GM12878 (cell line): ENCODE data around the gene RRAGD. TPM values are rescaled to one million over a fixed set of nuclear protein-coding genes. Genes with fewer than 3 reads are reported as not detected.

Source experiments
- BRCA1 ChIP-seq: IDR thresholded peaks from 2 replicates; pipeline ENCODE4 v1.6.1; 2011; ENCODE audit warnings: low read depth, low read length, improper control_type of control experiment
- CHD2 ChIP-seq: IDR thresholded peaks from 2 replicates; pipeline ENCODE4 v1.6.1; 2011; ENCODE audit warnings: low read depth, low read length, improper control_type of control experiment, borderline replicate concordance
- CREB1 ChIP-seq: IDR thresholded peaks from 2 replicates; pipeline ENCODE4 v1.6.1; 2012; ENCODE audit warnings: low read depth, mild to moderate bottlenecking, inconsistent platforms
- FOXM1 ChIP-seq: IDR thresholded peaks from 2 replicates; pipeline ENCODE4 v1.6.1; 2012; ENCODE audit warnings: low read depth, mild to moderate bottlenecking, inconsistent platforms, low read length, moderate library complexity
- GATAD2B ChIP-seq: fragments of 450-650 bp; conservative IDR thresholded peaks from 2 replicates; pipeline ENCODE4 v1.6.1; 2017; ENCODE audit warnings: low read depth, mild to moderate bottlenecking, moderate library complexity
- HSF1 ChIP-seq: fragments of 150-350 bp; IDR thresholded peaks from 2 replicates; pipeline ENCODE4 v1.6.1; 2014; ENCODE audit warnings: mild to moderate bottlenecking, low read depth, low read length
- MEF2B ChIP-seq: fragments of 450-650 bp; IDR thresholded peaks from 2 replicates; pipeline ENCODE4 v1.6.1; 2018; ENCODE audit warnings: mild to moderate bottlenecking, moderate library complexity; ENCODE audit not compliant: partially characterized antibody, poor library complexity, severe bottlenecking
- NR2C2 ChIP-seq: IDR thresholded peaks from 2 replicates; pipeline ENCODE4 v1.6.1; 2011; ENCODE audit warnings: borderline replicate concordance, low read depth; ENCODE audit not compliant: control insufficient read depth, insufficient read length
- POLR2AphosphoS2 ChIP-seq: IDR thresholded peaks from 2 replicates; pipeline ENCODE4 v1.6.1; 2011; ENCODE audit warnings: low read depth, mild to moderate bottlenecking, low read length, improper control_type of control experiment, moderate library complexity
- RAD21 ChIP-seq: IDR thresholded peaks from 2 replicates; pipeline ENCODE4 v1.6.1; 2011; ENCODE audit warnings: mild to moderate bottlenecking, low read depth, low read length, moderate library complexity; ENCODE audit not compliant: insufficient read depth
- RBBP5 ChIP-seq: fragments of 200-600 bp; sonication (generic); conservative IDR thresholded peaks from 2 replicates; pipeline ENCODE4 v1.6.1; 2016
- TAF1 ChIP-seq: IDR thresholded peaks from 2 replicates; pipeline ENCODE4 v1.6.1; 2011; ENCODE audit warnings: mild to moderate bottlenecking, low read depth, low read length, borderline replicate concordance
- TARDBP ChIP-seq: IDR thresholded peaks from 2 replicates; pipeline ENCODE4 v1.6.1; 2016; ENCODE audit warnings: borderline replicate concordance
- TBL1XR1 ChIP-seq: IDR thresholded peaks from 2 replicates; pipeline ENCODE4 v1.6.1; 2012; ENCODE audit warnings: low read depth, low read length, improper control_type of control experiment
- ZNF207 ChIP-seq: fragments of 450-650 bp; IDR thresholded peaks from 2 replicates; pipeline ENCODE4 v1.6.1; 2014; ENCODE audit warnings: antibody characterized with exemption, mild to moderate bottlenecking, borderline replicate concordance
- ZNF622 ChIP-seq: fragments of 450-650 bp; IDR thresholded peaks from 2 replicates; pipeline ENCODE4 v1.6.1; 2017; ENCODE audit warnings: mild to moderate bottlenecking, inconsistent platforms
- polyA plus RNA-seq, 11 experiments: library from polyadenylated mRNA; depleted of rRNA in 4 of 11; unstranded in 6 of 11; stranded (reverse) in 5 of 11; fragments of >200 nt; fragmentation: Nextera tagmentation in 4 of 11; fragmentation: Illumina TruSeq in 1 of 11; extraction: Ambion mirVana in 4 of 11; extraction: Trizol in 1 of 11; gene quantifications; 1 replicate in 1 of 11; 2 replicates in 10 of 11; pipeline versions ENCODE4 v1.2.1 to v1.2.3, GENCODE V29; 2011 to 2016; ENCODE audit warnings: inconsistent platforms in 2 of 11, missing spikeins in 2 of 11, low read depth in 1 of 11
- total RNA-seq, 4 experiments: library from RNA; depleted of rRNA in 3 of 4; stranded (reverse); fragments of >200 nt in 3 of 4; fragmentation: Illumina TruSeq in 1 of 4; extraction: Trizol in 1 of 4; gene quantifications; 2 replicates each; pipeline versions ENCODE4 v1.2.1 to v1.2.3, GENCODE V29; 2013 to 2021
- TF ChIP-seq, protein P1 (sequence below): fragments of 450-650 bp; formaldehyde crosslinking; IDR thresholded peaks from 2 replicates; pipeline ENCODE4 v1.4.0; 2022; ENCODE audit warnings: mild to moderate bottlenecking, moderate library complexity
- TF ChIP-seq, protein P2 (sequence below): fragments of 450-650 bp; formaldehyde crosslinking; IDR thresholded peaks from 2 replicates; pipeline ENCODE4 v1.4.0; 2020; ENCODE audit warnings: mild to moderate bottlenecking, moderate library complexity
- TF ChIP-seq, protein P3 (sequence below): fragments of 450-650 bp; IDR thresholded peaks from 2 replicates; pipeline ENCODE4 v1.6.1; 2017; ENCODE audit warnings: mild to moderate bottlenecking, low read depth, inconsistent platforms; ENCODE audit not compliant: poor library complexity, severe bottlenecking

The RRAGD gene
- total and polyA plus RNA-seq, 10 of the 15 experiments (the other 5 are each of a cell fraction or from before 2014, with no cell fraction given), result 4.6 to 17.4 (median 8.5) TPM

GRCh38 chr6:89375427-89376267 is 36.4 kb downstream of the RRAGD start (continued):
- TF ChIP-seq HSF1 (no peak), TAF1 (no peak), BRCA1 (no peak), RAD21 (peak; percentile 58), GATAD2B (no peak), TBL1XR1 (peak; percentile 86), POLR2AphosphoS2 (no peak), MEF2B (peak; percentile 62), ZNF207 (no peak), CREB1 (0 out of 2 replicates have a peak, but pooled peaks have one; percentile 28), NR2C2 (no peak), ZNF622 (no peak), TARDBP (no peak), RBBP5 (no peak), FOXM1 (peak; percentile 55; the same call in 1 of the 2 replicates), CHD2 (0 out of 2 replicates have a peak, but pooled peaks have one; percentile 33)
- TF ChIP-seq, protein P1, sequence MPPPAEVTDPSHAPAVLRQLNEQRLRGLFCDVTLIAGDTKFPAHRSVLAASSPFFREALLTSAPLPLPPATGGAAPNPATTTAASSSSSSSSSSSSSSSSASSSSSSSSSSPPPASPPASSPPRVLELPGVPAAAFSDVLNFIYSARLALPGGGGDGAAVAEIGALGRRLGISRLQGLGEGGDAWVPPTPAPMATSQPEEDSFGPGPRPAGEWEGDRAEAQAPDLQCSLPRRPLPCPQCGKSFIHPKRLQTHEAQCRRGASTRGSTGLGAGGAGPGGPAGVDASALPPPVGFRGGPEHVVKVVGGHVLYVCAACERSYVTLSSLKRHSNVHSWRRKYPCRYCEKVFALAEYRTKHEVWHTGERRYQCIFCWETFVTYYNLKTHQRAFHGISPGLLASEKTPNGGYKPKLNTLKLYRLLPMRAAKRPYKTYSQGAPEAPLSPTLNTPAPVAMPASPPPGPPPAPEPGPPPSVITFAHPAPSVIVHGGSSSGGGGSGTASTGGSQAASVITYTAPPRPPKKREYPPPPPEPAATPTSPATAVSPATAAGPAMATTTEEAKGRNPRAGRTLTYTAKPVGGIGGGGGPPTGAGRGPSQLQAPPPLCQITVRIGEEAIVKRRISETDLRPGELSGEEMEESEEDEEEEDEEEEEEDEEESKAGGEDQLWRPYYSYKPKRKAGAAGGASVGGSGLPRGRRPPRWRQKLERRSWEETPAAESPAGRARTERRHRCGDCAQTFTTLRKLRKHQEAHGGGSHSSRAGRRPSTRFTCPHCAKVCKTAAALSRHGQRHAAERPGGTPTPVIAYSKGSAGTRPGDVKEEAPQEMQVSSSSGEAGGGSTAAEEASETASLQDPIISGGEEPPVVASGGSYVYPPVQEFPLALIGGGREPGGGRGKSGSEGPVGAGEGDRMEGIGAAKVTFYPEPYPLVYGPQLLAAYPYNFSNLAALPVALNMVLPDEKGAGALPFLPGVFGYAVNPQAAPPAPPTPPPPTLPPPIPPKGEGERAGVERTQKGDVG (CRISPR knock-in tag), result no peak
- TF ChIP-seq, protein P2, sequence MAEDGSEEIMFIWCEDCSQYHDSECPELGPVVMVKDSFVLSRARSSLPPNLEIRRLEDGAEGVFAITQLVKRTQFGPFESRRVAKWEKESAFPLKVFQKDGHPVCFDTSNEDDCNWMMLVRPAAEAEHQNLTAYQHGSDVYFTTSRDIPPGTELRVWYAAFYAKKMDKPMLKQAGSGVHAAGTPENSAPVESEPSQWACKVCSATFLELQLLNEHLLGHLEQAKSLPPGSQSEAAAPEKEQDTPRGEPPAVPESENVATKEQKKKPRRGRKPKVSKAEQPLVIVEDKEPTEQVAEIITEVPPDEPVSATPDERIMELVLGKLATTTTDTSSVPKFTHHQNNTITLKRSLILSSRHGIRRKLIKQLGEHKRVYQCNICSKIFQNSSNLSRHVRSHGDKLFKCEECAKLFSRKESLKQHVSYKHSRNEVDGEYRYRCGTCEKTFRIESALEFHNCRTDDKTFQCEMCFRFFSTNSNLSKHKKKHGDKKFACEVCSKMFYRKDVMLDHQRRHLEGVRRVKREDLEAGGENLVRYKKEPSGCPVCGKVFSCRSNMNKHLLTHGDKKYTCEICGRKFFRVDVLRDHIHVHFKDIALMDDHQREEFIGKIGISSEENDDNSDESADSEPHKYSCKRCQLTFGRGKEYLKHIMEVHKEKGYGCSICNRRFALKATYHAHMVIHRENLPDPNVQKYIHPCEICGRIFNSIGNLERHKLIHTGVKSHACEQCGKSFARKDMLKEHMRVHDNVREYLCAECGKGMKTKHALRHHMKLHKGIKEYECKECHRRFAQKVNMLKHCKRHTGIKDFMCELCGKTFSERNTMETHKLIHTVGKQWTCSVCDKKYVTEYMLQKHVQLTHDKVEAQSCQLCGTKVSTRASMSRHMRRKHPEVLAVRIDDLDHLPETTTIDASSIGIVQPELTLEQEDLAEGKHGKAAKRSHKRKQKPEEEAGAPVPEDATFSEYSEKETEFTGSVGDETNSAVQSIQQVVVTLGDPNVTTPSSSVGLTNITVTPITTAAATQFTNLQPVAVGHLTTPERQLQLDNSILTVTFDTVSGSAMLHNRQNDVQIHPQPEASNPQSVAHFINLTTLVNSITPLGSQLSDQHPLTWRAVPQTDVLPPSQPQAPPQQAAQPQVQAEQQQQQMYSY (CRISPR knock-in tag), result no peak
- TF ChIP-seq, protein P3, sequence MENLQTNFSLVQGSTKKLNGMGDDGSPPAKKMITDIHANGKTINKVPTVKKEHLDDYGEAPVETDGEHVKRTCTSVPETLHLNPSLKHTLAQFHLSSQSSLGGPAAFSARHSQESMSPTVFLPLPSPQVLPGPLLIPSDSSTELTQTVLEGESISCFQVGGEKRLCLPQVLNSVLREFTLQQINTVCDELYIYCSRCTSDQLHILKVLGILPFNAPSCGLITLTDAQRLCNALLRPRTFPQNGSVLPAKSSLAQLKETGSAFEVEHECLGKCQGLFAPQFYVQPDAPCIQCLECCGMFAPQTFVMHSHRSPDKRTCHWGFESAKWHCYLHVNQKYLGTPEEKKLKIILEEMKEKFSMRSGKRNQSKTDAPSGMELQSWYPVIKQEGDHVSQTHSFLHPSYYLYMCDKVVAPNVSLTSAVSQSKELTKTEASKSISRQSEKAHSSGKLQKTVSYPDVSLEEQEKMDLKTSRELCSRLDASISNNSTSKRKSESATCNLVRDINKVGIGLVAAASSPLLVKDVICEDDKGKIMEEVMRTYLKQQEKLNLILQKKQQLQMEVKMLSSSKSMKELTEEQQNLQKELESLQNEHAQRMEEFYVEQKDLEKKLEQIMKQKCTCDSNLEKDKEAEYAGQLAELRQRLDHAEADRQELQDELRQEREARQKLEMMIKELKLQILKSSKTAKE, result peak; percentile 89
